ENCODE data around the gene C20orf202. TPM values are rescaled to one million over a fixed set of nuclear protein-coding genes. Genes with fewer than 3 reads are reported as not detected.
A peak's percentile ranks its signal among the peaks of the same experiment; 100 is the strongest.

The C20orf202 gene
- total and polyA plus RNA-seq, 9 of the 15 experiments (the other 6 are each of a cell fraction or from before 2014, with no cell fraction given), result 0.03 to 0.24 (median 0.15) TPM; not detected in 4

DNA sequence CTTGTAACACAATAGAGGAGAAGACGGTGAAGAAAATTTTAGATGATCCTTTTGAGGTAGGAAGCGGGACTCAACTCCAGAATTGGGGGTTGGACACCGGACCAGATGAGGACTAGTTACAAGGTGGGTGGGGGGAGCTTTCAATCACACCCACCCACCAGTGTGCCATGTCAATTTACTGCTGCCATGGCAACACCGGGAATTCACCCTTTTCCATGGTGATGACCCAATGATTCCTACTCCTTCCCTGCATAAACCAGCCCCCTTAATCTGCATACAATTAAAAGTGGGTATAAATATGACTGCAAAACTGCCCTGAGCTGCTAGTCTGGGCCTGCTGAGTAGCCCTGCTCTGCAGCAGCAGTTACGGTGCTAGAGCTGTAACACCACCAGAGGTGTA is 37.3 kb downstream of the C20orf202 start:
- Histone ChIP-seq H3K27me3 (ENCODE audit: control insufficient read depth in 2 of 2, insufficient read depth in 2 of 2, low read length in 2 of 2) (no peaks in the 10 kb centered on the region), H3K9me3 (replicated peaks; ENCODE audit: control insufficient read depth, insufficient read depth, low read depth, low read length) (no peaks in the 10 kb centered on the region), H3K4me2 (ENCODE audit: insufficient read depth, low read length) (no peak overlapping the region), H3K36me3 (ENCODE audit: control insufficient read depth, insufficient read depth, low read length) (no peaks in the 10 kb centered on the region), H3K27ac (ENCODE audit: extremely low read depth, low read depth, low read length) (no peak overlapping the region), H4K20me1 (replicated peaks; ENCODE audit: control insufficient read depth, insufficient read depth, low read length) (no peaks in the 10 kb centered on the region), H3K9ac (ENCODE audit: insufficient read depth in 1 of 2, low read depth in 2 of 2, low read length in 2 of 2) (no peak overlapping the region), H3K4me1 (replicated peaks in 1 of 2; ENCODE audit: control insufficient read depth in 2 of 2, insufficient read depth in 2 of 2, low read length in 2 of 2) (peaks cover 0 to 6% of the 10 kb centered on the region in 2 experiments; a peak in 3 of 5 replicates), H3K9me1 (ENCODE audit: control insufficient read depth, insufficient read depth, low read length) (no peaks in the 10 kb centered on the region), H3K79me2 (ENCODE audit: control insufficient read depth, insufficient read depth, low read length) (no peaks in the 10 kb centered on the region), H3K4me3 (no peak overlapping the region), H2AFZ (ENCODE audit: low read depth, low read length) (no peak overlapping the region)
- DNase-seq (ENCODE audit: extremely low read depth in 1 of 4, low spot score in 3 of 4) (no peak), ATAC-seq (no peak), FAIRE-seq (no peak)
- intact Hi-C loops (cut with micrococcal nuclease), result no loop called here
- ChIA-PET POLR2A (no interaction called here), CTCF (ENCODE audit: low intra/inter-chr PET ratio) (no interaction called here)
- in situ Hi-C loops (cut with MboI), result no loop called here
- BruUV-seq (replicated peaks), result no TSS peak
- 61% methylated on average over 4 of the region's 5 CpGs for WGBS (ENCODE audit: insufficient coverage, low coverage, missing lambda C conversion rate)
- TF ChIP-seq RFX1 (IDR thresholded peaks at IDR 0.05) (peak; percentile 55), ZFP30 (CRISPR knock-in tag; IDR thresholded peaks at IDR 0.05; ENCODE audit: borderline replicate concordance) (no peak)

DNA sequence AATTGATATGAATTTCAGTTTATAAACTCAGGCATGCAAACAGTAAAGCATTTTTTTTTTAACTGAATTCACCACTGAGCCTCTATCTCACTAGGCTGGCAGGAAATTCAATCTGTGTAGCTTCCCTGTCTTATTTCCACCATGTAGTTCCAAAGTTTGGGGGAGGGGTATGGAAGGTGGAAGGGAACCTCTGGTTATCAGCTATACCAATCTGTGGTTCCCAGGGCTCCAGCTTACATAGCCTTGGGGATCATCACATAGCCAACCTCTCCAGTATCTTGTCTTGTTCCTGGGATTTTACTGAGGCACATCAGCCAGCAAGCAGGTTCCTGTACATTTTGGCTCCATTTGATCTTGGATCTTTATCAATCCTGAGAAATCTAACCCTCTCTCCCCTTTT is 38.2 kb downstream of the C20orf202 start:
- no peak for FAIRE-seq
- no TSS peak for BruUV-seq (replicated peaks)
- POLR2A ChIA-PET, result no interaction called here
- no peak for TF ChIP-seq KAT2B (IDR thresholded peaks at IDR 0.05; ENCODE audit: low read depth, low read length)
- TF ChIP-seq POLR2G (IDR thresholded peaks at IDR 0.05; ENCODE audit: low read depth, low read length), result no peak
- no peak for TF ChIP-seq E2F1 (CRISPR knock-in tag; IDR thresholded peaks at IDR 0.05)

More for the DNA sequence above, 38.2 kb downstream of the C20orf202 start:
- in situ Hi-C loops (cut with MboI), result no loop called here
- H3K4me1 ChIP-seq (replicated peaks in 1 of 2; ENCODE audit: control insufficient read depth in 2 of 2, insufficient read depth in 2 of 2, low read length in 2 of 2), result peaks cover 0 to 7% of the 10 kb centered on the region in 2 experiments; a peak in 3 of 5 replicates
- intact Hi-C loops (cut with micrococcal nuclease), result no loop called here
- H3K9me1 ChIP-seq (ENCODE audit: control insufficient read depth, insufficient read depth, low read length), result no peaks in the 10 kb centered on the region
- no peak overlapping the region for H3K4me2 ChIP-seq (ENCODE audit: insufficient read depth, low read length)
- no peak overlapping the region for H3K27ac ChIP-seq (ENCODE audit: extremely low read depth, low read depth, low read length)
- H3K79me2 ChIP-seq (ENCODE audit: control insufficient read depth, insufficient read depth, low read length), result no peaks in the 10 kb centered on the region
- no peaks in the 10 kb centered on the region for H3K36me3 ChIP-seq (ENCODE audit: control insufficient read depth, insufficient read depth, low read length)
- no peaks in the 10 kb centered on the region for H4K20me1 ChIP-seq (replicated peaks; ENCODE audit: control insufficient read depth, insufficient read depth, low read length)
- DNase-seq (ENCODE audit: extremely low read depth in 1 of 4, low spot score in 3 of 4) (no peak), ATAC-seq (no peak)
- no peaks in the 10 kb centered on the region for H3K9me3 ChIP-seq (replicated peaks; ENCODE audit: control insufficient read depth, insufficient read depth, low read depth, low read length)
- no peak overlapping the region for H3K4me3 ChIP-seq
- no peak overlapping the region for H2AFZ ChIP-seq (ENCODE audit: low read depth, low read length)
- H3K27me3 ChIP-seq (ENCODE audit: control insufficient read depth in 2 of 2, insufficient read depth in 2 of 2, low read length in 2 of 2), result no peaks in the 10 kb centered on the region
- CTCF ChIA-PET (ENCODE audit: low intra/inter-chr PET ratio), result interaction anchor here (0.6 kb wide), 1 partner anchor 225 kb away, joined by 3 read pairs; the partner anchor contains the start of gene NSFL1C
- H3K9ac ChIP-seq (ENCODE audit: insufficient read depth in 1 of 2, low read depth in 2 of 2, low read length in 2 of 2), result no peak overlapping the region
